GM12878 (cell line): ENCODE measurements around the gene CDC42BPA. TPM values are rescaled to one million over a fixed set of nuclear protein-coding genes. Genes with fewer than 3 reads are reported as not detected.
A peak's percentile ranks its signal among the peaks of the same experiment; 100 is the strongest.

Experiments used
- BCL3 ChIP-seq: IDR thresholded peaks from 2 replicates; pipeline ENCODE4 v1.6.1; 2011; ENCODE audit warnings: borderline replicate concordance, low read depth, mild to moderate bottlenecking, moderate library complexity, low read length; ENCODE audit not compliant: insufficient read depth, poor library complexity, severe bottlenecking
- CBX3 ChIP-seq: fragments of 200-600 bp; sonication (generic); IDR thresholded peaks from 2 replicates; pipeline ENCODE4 v1.6.1; 2016; ENCODE audit warnings: low read depth, borderline replicate concordance
- CHD1 ChIP-seq: IDR thresholded peaks from 2 replicates; pipeline ENCODE4 v1.6.1; 2012; ENCODE audit warnings: low read depth, low read length, improper control_type of control experiment
- CTCF ChIP-seq, 3 experiments: IDR thresholded peaks in 2 of 3; conservative IDR thresholded peaks in 1 of 3; 2 replicates each; pipeline ENCODE4 v1.5.1; 2011; ENCODE audit warnings: low read depth in 3 of 3, low read length in 3 of 3, mild to moderate bottlenecking in 3 of 3, control low read depth in 2 of 3, moderate library complexity in 2 of 3, inconsistent platforms in 1 of 3, mixed read lengths in 1 of 3; ENCODE audit not compliant: control insufficient read depth in 2 of 3, insufficient read depth in 1 of 3; ENCODE audit errors: extremely low read depth in 1 of 3
- EED ChIP-seq: sonication (generic); IDR thresholded peaks from 2 replicates; pipeline ENCODE4 v1.6.1; 2016; ENCODE audit warnings: antibody characterized with exemption, low read depth
- EP300 ChIP-seq, 2 experiments: fragments of 150-350 bp in 1 of 2; IDR thresholded peaks; 2 replicates each; pipeline ENCODE4 v1.6.1; 2011 to 2012; ENCODE audit warnings: low read depth in 2 of 2, low read length in 2 of 2, borderline replicate concordance in 1 of 2, improper control_type of control experiment in 1 of 2, inconsistent platforms in 1 of 2; ENCODE audit not compliant: control insufficient read depth in 1 of 2
- IKZF2 ChIP-seq, 2 experiments: fragments of 450-650 bp; IDR thresholded peaks; 2 replicates each; pipeline ENCODE4 v1.6.1; 2017; ENCODE audit warnings: mild to moderate bottlenecking in 2 of 2, moderate library complexity in 2 of 2
- KLF5 ChIP-seq: fragments of 450-650 bp; IDR thresholded peaks from 2 replicates; pipeline ENCODE4 v1.6.1; 2014; ENCODE audit warnings: mild to moderate bottlenecking; ENCODE audit not compliant: partially characterized antibody
- LARP7 ChIP-seq: fragments of 450-650 bp; IDR thresholded peaks from 2 replicates; pipeline ENCODE4 v1.6.1; 2017; ENCODE audit warnings: mild to moderate bottlenecking
- MLLT1 ChIP-seq: fragments of 450-650 bp; IDR thresholded peaks from 2 replicates; pipeline ENCODE4 v1.6.1; 2016; ENCODE audit warnings: mild to moderate bottlenecking
- MYB ChIP-seq: fragments of 150-350 bp; IDR thresholded peaks from 2 replicates; pipeline ENCODE4 v1.6.1; 2014; ENCODE audit warnings: mild to moderate bottlenecking, low read depth, low read length, borderline replicate concordance
- MYC ChIP-seq: IDR thresholded peaks from 2 replicates; pipeline ENCODE4 v1.6.1; 2011; ENCODE audit warnings: mild to moderate bottlenecking, low read length, moderate library complexity, inconsistent platforms; ENCODE audit not compliant: insufficient read depth, insufficient replicate concordance, insufficient read length, severe bottlenecking
- NRF1 ChIP-seq: conservative IDR thresholded peaks from 2 replicates; pipeline ENCODE4 v1.6.1; 2011; ENCODE audit warnings: mild to moderate bottlenecking, low read depth, low read length, improper control_type of control experiment
- POLR2A ChIP-seq: IDR thresholded peaks from 2 replicates; pipeline ENCODE4 v1.6.1; 2011; ENCODE audit warnings: low read depth, mild to moderate bottlenecking, low read length
- RELA ChIP-seq: fragments of 450-650 bp; IDR thresholded peaks from 2 replicates; pipeline ENCODE4 v1.8.0; 2014; ENCODE audit warnings: borderline replicate concordance; ENCODE audit not compliant: partially characterized antibody
- SP1 ChIP-seq: IDR thresholded peaks from one replicate; pipeline ENCODE4 v1.6.1; 2011; ENCODE audit warnings: low read depth, low read length
- SPI1 ChIP-seq: IDR thresholded peaks from 2 replicates; pipeline ENCODE4 v1.6.1; 2011; ENCODE audit warnings: low read depth, mild to moderate bottlenecking, low read length, moderate library complexity, borderline replicate concordance; ENCODE audit not compliant: insufficient read depth
- TCF12 ChIP-seq: IDR thresholded peaks from 2 replicates; pipeline ENCODE4 v1.6.1; 2011; ENCODE audit warnings: low read depth, mild to moderate bottlenecking, low read length
- TCF3 ChIP-seq: IDR thresholded peaks from 2 replicates; pipeline ENCODE4 v1.6.1; 2012; ENCODE audit warnings: low read depth, mild to moderate bottlenecking, low read length, borderline replicate concordance; ENCODE audit not compliant: insufficient read depth
- USF2 ChIP-seq: IDR thresholded peaks from 2 replicates; pipeline ENCODE4 v1.6.1; 2011; ENCODE audit warnings: low read depth, low read length, improper control_type of control experiment, borderline replicate concordance
- YBX1 ChIP-seq: fragments of 450-650 bp; IDR thresholded peaks from 2 replicates; pipeline ENCODE4 v1.6.1; 2016; ENCODE audit warnings: antibody characterized with exemption
- YY1 ChIP-seq: IDR thresholded peaks from 2 replicates; pipeline ENCODE4 v1.6.1; 2011; ENCODE audit warnings: low read depth, mild to moderate bottlenecking, low read length
- ZBED1 ChIP-seq: IDR thresholded peaks from 2 replicates; pipeline ENCODE4 v1.6.1; 2016; ENCODE audit warnings: borderline replicate concordance
- ZNF622 ChIP-seq: fragments of 450-650 bp; IDR thresholded peaks from 2 replicates; pipeline ENCODE4 v1.6.1; 2017; ENCODE audit warnings: mild to moderate bottlenecking, inconsistent platforms
- ZZZ3 ChIP-seq: IDR thresholded peaks from 2 replicates; pipeline ENCODE4 v1.6.1; 2011; ENCODE audit warnings: low read depth; ENCODE audit not compliant: control insufficient read depth, insufficient read length
- polyA plus RNA-seq, 11 experiments: library from polyadenylated mRNA; depleted of rRNA in 4 of 11; unstranded in 6 of 11; stranded (reverse) in 5 of 11; fragments of >200 nt; fragmentation: Nextera tagmentation in 4 of 11; fragmentation: Illumina TruSeq in 1 of 11; extraction: Ambion mirVana in 4 of 11; extraction: Trizol in 1 of 11; gene quantifications; 1 replicate in 1 of 11; 2 replicates in 10 of 11; pipeline versions ENCODE4 v1.2.1 to v1.2.3, GENCODE V29; 2011 to 2016; ENCODE audit warnings: inconsistent platforms in 2 of 11, missing spikeins in 2 of 11, low read depth in 1 of 11
- total RNA-seq, 4 experiments: library from RNA; depleted of rRNA in 3 of 4; stranded (reverse); fragments of >200 nt in 3 of 4; fragmentation: Illumina TruSeq in 1 of 4; extraction: Trizol in 1 of 4; gene quantifications; 2 replicates each; pipeline versions ENCODE4 v1.2.1 to v1.2.3, GENCODE V29; 2013 to 2021

CDC42BPA gene
- total and polyA plus RNA-seq, 10 of the 15 experiments (the other 5 are each of a cell fraction or from before 2014, with no cell fraction given), result 0.02 to 0.52 (median 0.10) TPM

- TF ChIP-seq EED (no peak), EP300 (IDR thresholded peaks at IDR 0.05; ENCODE audit: borderline replicate concordance in 1 of 2, control insufficient read depth in 1 of 2, low read depth in 2 of 2, low read length in 2 of 2) (no peak), ZNF622 (no peak), SPI1 (peak; percentile 54), ZZZ3 (no peak), LARP7 (peak; percentile 88), MLLT1 (no peak), KLF5 (no peak), MYC (peak; percentile 56), CHD1 (no peak), YBX1 (no peak), IKZF2 (IDR thresholded peaks at IDR 0.05) (0 out of 4 replicates have a peak, but pooled peaks of 1 of the 2 experiments have one; percentile 32), TCF3 (0 out of 2 replicates have a peak, but pooled peaks have one; percentile 36), POLR2A (no peak; the same call in 1 of the 2 replicates), NRF1 (no peak), RELA (no peak), ZBED1 (no peak), CBX3 (no peak), TCF12 (no peak), SP1 (peak; percentile 99), MYB (no peak), USF2 (peak; percentile 25; the same call in 1 of the 2 replicates), BCL3 (no peak), CTCF (IDR thresholded peaks at IDR 0.05 in 2 of 3, conservative IDR thresholded peaks at IDR 0.05 in 1 of 3; ENCODE audit: control insufficient read depth in 2 of 3, extremely low read depth in 1 of 3, insufficient read depth in 1 of 3, low read depth in 3 of 3, low read length in 3 of 3) (no peak), YY1 (no peak)
Measured at GRCh38 chr1:226940029-226940805, 378.1 kb downstream of the CDC42BPA start, which contains the start of gene COQ8A (continued).
